ENCODE measurements around the gene RNU1-1. TPM values are rescaled to one million over a fixed set of nuclear protein-coding genes. Genes with fewer than 3 reads are reported as not detected.

RNU1-1 gene
- total and polyA plus RNA-seq, 9 of the 15 experiments (the other 6 are each of a cell fraction or from before 2014, with no cell fraction given) = under 0.01 to 32,823 (median 2,538) TPM; not detected in 4

- 0 out of 2 replicates have a peak, but pooled peaks have one; percentile 16 for TF ChIP-seq ZFP91 (CRISPR knock-in tag; IDR thresholded peaks at IDR 0.05)
- TF ChIP-seq CREB1 (IDR thresholded peaks at IDR 0.05) = no peak
- 0 out of 2 replicates have a peak, but pooled peaks have one; percentile 12 for TF ChIP-seq CREB1 (CRISPR knock-in tag; IDR thresholded peaks at IDR 0.05)
- TF ChIP-seq MBD1 (CRISPR knock-in tag; IDR thresholded peaks at IDR 0.05) = no peak
- TF ChIP-seq POLR2G (IDR thresholded peaks at IDR 0.05; ENCODE audit: low read depth, low read length) = peak; percentile 79
- peak in 1 of 2 experiments; percentile 21; a peak in 2 of 4 replicates for TF ChIP-seq RAD21 (CRISPR knock-in tag; conservative IDR thresholded peaks at IDR 0.05 in 1 of 2, IDR thresholded peaks at IDR 0.05 in 1 of 2)
- TF ChIP-seq HMGN3 (IDR thresholded peaks at IDR 0.05; ENCODE audit: borderline replicate concordance, extremely low read depth, insufficient read length, low read depth, low read length) = peak; percentile 73
- peak; percentile 51 to 81; a peak in 3 of 4 replicates for TF ChIP-seq MAZ (CRISPR knock-in tag; conservative IDR thresholded peaks at IDR 0.05 in 1 of 2, IDR thresholded peaks at IDR 0.05 in 1 of 2)
- no peak for TF ChIP-seq KHSRP (IDR thresholded peaks at IDR 0.05)
- peak; percentile 45 for TF ChIP-seq HNRNPLL (IDR thresholded peaks at IDR 0.05; ENCODE audit: low read depth, low read length, poor library complexity, severe bottlenecking)
- TF ChIP-seq KDM1A (IDR thresholded peaks at IDR 0.05) = peak in 1 of 2 experiments; percentile 65; a peak in 1 of 4 replicates
- TF ChIP-seq YY1 (IDR thresholded peaks at IDR 0.05; ENCODE audit: borderline replicate concordance in 1 of 3, control insufficient read depth in 1 of 3, extremely low read depth in 1 of 3, insufficient read depth in 3 of 3, insufficient read length in 1 of 3, insufficient replicate concordance in 2 of 3, low read depth in 1 of 3, low read length in 2 of 3) = peak in 1 of 3 experiments; percentile 17
- 0 out of 4 replicates have a peak, but pooled peaks of 1 of the 2 experiments have one; percentile 24 for TF ChIP-seq KDM4B (IDR thresholded peaks at IDR 0.05; ENCODE audit: borderline replicate concordance in 2 of 2, low read depth in 1 of 2)
- TF ChIP-seq TSC22D4 (tag; IDR thresholded peaks at IDR 0.05) = no peak
- TF ChIP-seq MLX (CRISPR knock-in tag; conservative IDR thresholded peaks at IDR 0.05) = no peak
- TF ChIP-seq BHLHE40 (IDR thresholded peaks at IDR 0.05; ENCODE audit: low read length) = 0 out of 2 replicates have a peak, but pooled peaks have one; percentile 19
- peak; percentile 49; the same call in 1 of the 2 replicates for TF ChIP-seq ETV5 (CRISPR knock-in tag; IDR thresholded peaks at IDR 0.05; ENCODE audit: low read depth)
- no peak; the same call in 1 of the 2 replicates for TF ChIP-seq MTA3 (IDR thresholded peaks at IDR 0.05; ENCODE audit: borderline replicate concordance)
- TF ChIP-seq CREB3L1 (IDR thresholded peaks at IDR 0.05; ENCODE audit: borderline replicate concordance, low read depth) = 0 out of 2 replicates have a peak, but pooled peaks have one; percentile 35
These were observed 15.3 kb downstream of the RNU1-1 start (continued) for GRCh38 chr1:16498573-16499413.
